DND-41 (cell line): ENCODE data around the gene HHIP.
"Not testable (repeated sequence)": the region's sequence is repeated elsewhere in the genome, so short reads cannot be mapped to it uniquely, and the experiment has no call there.

Experiments used
- ATAC-seq: fragments of 200-7000 bp; cut with Tn5 transposase; 3 replicates; pipeline ENCODE4 v1.9.1; 2021; ENCODE audit warnings: low read depth; ENCODE audit not compliant: insufficient read depth
- DNase-seq: peaks from one replicate; pipeline ENCODE4 v3.0.0-alpha.2; 2020
- H2AFZ ChIP-seq: 2 replicates; pipeline ENCODE4 v1.6.0; 2012; ENCODE audit warnings: low read depth, low read length
- H3K27ac ChIP-seq: 2 replicates; pipeline ENCODE4 v1.5.1; 2012; ENCODE audit warnings: low read length, inconsistent platforms
- H3K27me3 ChIP-seq: fragments of 200-600 bp; sonication (generic); 2 replicates; pipeline ENCODE4 v1.6.0; 2012; ENCODE audit warnings: low read length, mild to moderate bottlenecking, inconsistent platforms; ENCODE audit not compliant: insufficient read depth, poor library complexity
- H3K36me3 ChIP-seq: 2 replicates; pipeline ENCODE4 v1.5.1; 2012; ENCODE audit warnings: low read length, inconsistent platforms; ENCODE audit not compliant: insufficient read depth
- H3K4me1 ChIP-seq: 2 replicates; pipeline ENCODE4 v1.5.1; 2012; ENCODE audit warnings: mild to moderate bottlenecking, low read length; ENCODE audit not compliant: insufficient read depth
- H3K4me2 ChIP-seq: 2 replicates; pipeline ENCODE4 v1.6.0; 2012; ENCODE audit warnings: mild to moderate bottlenecking, moderate library complexity, low read length, inconsistent platforms; ENCODE audit not compliant: insufficient read depth
- H3K4me3 ChIP-seq, 2 experiments: fragments of 200-600 bp in 1 of 2; shearing (Covaris generic) in 1 of 2; 2 replicates each; pipeline ENCODE4 v1.5.1; 2012 to 2016; ENCODE audit warnings: inconsistent platforms in 2 of 2, low read length in 2 of 2, mild to moderate bottlenecking in 2 of 2, low read depth in 1 of 2, moderate library complexity in 1 of 2
- H3K79me2 ChIP-seq: 2 replicates; pipeline ENCODE4 v1.6.0; 2012; ENCODE audit warnings: low read length, inconsistent platforms; ENCODE audit not compliant: insufficient read depth
- H3K9ac ChIP-seq: 2 replicates; pipeline ENCODE4 v1.6.0; 2012; ENCODE audit warnings: low read depth, mild to moderate bottlenecking, inconsistent platforms, low read length, moderate library complexity
- H3K9me3 ChIP-seq: 2 replicates; pipeline ENCODE4 v1.5.1; 2012; ENCODE audit warnings: low read length, moderate library complexity, mild to moderate bottlenecking, inconsistent platforms; ENCODE audit not compliant: insufficient read depth, severe bottlenecking
- H4K20me1 ChIP-seq: 2 replicates; pipeline ENCODE4 v1.6.0; 2012; ENCODE audit warnings: low read length; ENCODE audit not compliant: insufficient read depth
- EZH2 ChIP-seq: IDR thresholded peaks from 3 replicates; pipeline ENCODE4 v1.6.1; 2012; ENCODE audit warnings: borderline replicate concordance, low read depth, mild to moderate bottlenecking, moderate library complexity, low read length, inconsistent platforms; ENCODE audit not compliant: severe bottlenecking
- TF ChIP-seq, protein P1 (sequence below): IDR thresholded peaks from 2 replicates; pipeline ENCODE4 v1.5.1; 2012; ENCODE audit warnings: borderline replicate concordance, low read length, moderate library complexity, mild to moderate bottlenecking; ENCODE audit not compliant: poor library complexity, severe bottlenecking; ENCODE audit errors: extremely low read depth

The HHIP gene

DNA sequence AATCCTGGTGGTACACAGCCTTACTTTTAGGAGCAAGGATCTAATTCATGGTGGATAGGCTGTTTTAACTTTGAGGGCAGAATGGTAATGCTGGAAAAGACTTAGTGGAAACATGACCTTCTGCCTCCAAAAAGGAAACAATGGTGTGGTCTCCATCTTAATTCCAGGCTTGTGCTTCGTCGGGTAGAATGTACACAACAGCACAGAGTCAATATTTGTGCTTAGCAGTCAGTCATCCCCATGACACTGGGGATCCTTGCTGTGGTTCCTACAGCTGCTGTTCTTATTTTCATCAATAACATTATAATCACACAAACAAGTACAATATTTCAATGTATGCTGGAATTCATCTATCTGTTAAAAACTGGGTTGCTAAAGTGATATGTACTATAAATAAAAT is 104.4 kb downstream of the HHIP start:
- H3K4me1 ChIP-seq: no peaks in the 10 kb centered on the region
- no peak overlapping the region for H3K27ac ChIP-seq
- no peak for DNase-seq
- H2AFZ ChIP-seq: no peak overlapping the region
- H3K36me3 ChIP-seq: peaks cover 7% of the 10 kb centered on the region; the same call in 1 of the 2 replicates
- no peak for ATAC-seq
- no peak overlapping the region for H3K4me3 ChIP-seq
- H3K9me3 ChIP-seq: no peaks in the 10 kb centered on the region
- TF ChIP-seq, protein P1, sequence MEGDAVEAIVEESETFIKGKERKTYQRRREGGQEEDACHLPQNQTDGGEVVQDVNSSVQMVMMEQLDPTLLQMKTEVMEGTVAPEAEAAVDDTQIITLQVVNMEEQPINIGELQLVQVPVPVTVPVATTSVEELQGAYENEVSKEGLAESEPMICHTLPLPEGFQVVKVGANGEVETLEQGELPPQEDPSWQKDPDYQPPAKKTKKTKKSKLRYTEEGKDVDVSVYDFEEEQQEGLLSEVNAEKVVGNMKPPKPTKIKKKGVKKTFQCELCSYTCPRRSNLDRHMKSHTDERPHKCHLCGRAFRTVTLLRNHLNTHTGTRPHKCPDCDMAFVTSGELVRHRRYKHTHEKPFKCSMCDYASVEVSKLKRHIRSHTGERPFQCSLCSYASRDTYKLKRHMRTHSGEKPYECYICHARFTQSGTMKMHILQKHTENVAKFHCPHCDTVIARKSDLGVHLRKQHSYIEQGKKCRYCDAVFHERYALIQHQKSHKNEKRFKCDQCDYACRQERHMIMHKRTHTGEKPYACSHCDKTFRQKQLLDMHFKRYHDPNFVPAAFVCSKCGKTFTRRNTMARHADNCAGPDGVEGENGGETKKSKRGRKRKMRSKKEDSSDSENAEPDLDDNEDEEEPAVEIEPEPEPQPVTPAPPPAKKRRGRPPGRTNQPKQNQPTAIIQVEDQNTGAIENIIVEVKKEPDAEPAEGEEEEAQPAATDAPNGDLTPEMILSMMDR: no peak
- no peak for TF ChIP-seq EZH2
- H3K27me3 ChIP-seq: no peaks in the 10 kb centered on the region
- H3K79me2 ChIP-seq: no peaks in the 10 kb centered on the region
- no peaks in the 10 kb centered on the region for H4K20me1 ChIP-seq
- no peak overlapping the region for H3K9ac ChIP-seq
- no peak overlapping the region for H3K4me2 ChIP-seq

DNA sequence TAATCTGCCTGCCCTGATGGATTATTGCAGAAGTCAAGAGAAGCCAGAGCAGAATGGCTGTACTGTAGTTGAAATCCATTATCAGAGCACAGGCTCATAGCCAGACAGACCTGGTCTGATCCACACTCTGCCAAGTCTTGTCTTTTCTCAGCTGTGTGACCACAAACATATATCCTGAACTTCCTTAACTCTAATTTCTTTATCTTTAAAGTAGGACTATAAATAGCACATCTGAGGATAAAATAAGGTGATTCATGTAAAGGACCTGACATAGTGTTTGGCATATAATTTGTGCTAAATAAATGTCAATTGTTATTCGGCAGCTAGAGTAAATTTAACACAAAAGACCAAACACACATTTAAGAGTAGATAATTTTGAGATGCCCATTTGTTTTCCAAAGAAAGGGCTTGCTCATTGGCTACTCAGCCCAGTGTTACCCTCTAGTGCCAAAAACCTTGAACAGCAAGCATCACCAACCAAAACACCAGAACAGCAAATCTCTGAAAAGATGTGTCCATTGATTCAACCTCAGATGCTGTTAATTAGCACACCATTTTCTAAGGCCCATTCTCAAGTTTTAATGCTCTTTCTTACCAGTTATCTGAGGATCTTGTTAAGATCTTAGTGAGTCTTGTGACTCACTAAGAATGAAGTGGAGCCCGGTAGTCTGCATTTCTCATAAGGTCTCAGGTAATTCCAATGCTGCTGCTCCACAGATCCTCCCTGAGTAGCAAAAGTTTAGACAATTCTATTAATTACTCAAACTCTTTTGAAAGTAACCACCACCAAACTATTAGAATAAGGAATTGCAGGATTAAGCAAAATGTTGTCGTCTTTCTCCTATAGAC is 108.8 kb downstream of the HHIP start:
- H3K27ac ChIP-seq: no peak overlapping the region
- no peaks in the 10 kb centered on the region for H3K4me1 ChIP-seq
- no peak overlapping the region for H2AFZ ChIP-seq
- TF ChIP-seq, protein P1: peak; percentile 53
- no peak for TF ChIP-seq EZH2
- no peak overlapping the region for H3K9ac ChIP-seq
- H3K9me3 ChIP-seq: no peaks in the 10 kb centered on the region
- H3K27me3 ChIP-seq: no peaks in the 10 kb centered on the region
- H4K20me1 ChIP-seq: no peaks in the 10 kb centered on the region
- H3K79me2 ChIP-seq: no peaks in the 10 kb centered on the region
- no peak overlapping the region for H3K4me2 ChIP-seq
- H3K4me3 ChIP-seq: no peak overlapping the region
- DNase-seq (no peak), ATAC-seq (peak; percentile 58; the same call in 2 of the 3 replicates)
- H3K36me3 ChIP-seq: no peaks in the 10 kb centered on the region

DNA sequence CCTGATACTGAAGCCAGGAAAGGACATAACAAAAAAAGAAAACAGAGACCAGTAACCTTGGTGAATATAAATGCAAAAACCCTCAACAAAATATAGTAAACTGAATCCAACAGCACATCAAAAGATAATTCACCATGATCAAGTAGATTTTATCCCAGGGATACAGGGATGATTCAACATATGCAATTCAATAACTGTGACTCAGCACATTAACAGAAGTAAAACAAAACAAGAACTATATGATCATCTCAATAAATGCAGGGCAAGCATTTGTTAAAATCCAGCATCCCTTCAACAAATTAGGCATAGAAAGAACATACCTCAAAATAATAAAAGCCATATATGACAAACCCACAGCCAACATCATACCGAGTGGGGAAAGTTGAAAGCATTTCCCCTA is 112.0 kb downstream of the HHIP start:
- no peaks in the 10 kb centered on the region for H4K20me1 ChIP-seq
- no peak overlapping the region for H2AFZ ChIP-seq
- H3K9ac ChIP-seq: no peak overlapping the region
- H3K4me2 ChIP-seq: no peak overlapping the region
- no peak overlapping the region for H3K27ac ChIP-seq
- ATAC-seq: no peak
- H3K9me3 ChIP-seq: no peaks in the 10 kb centered on the region
- H3K27me3 ChIP-seq: no peaks in the 10 kb centered on the region
- H3K4me3 ChIP-seq: no peak overlapping the region
- H3K79me2 ChIP-seq: no peaks in the 10 kb centered on the region
- no peak for DNase-seq
- H3K36me3 ChIP-seq: no peaks in the 10 kb centered on the region
- H3K4me1 ChIP-seq: no peaks in the 10 kb centered on the region
- no peak for TF ChIP-seq EZH2
- TF ChIP-seq, protein P1: no peak

DNA sequence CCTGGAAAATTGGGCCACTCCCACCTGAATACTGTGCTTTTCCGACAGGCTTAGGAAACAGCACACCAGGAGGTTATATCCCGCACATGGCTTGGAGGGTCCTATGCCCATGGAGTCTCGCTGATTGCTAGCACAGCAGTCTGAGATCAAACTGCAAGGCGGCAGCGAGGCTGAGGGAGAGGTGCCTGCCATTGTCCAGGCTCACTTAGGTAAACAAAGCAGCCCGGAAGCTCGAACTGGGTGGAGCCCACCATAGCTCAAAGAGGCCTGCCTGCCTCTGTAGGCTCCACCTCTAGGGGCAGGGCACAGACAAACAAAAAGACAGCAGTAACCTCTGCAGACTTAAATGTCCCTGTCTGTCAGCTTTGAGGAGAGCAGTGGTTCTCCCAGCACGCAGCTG is 122.9 kb downstream of the HHIP start:
- H3K9ac ChIP-seq, H3K9me3 ChIP-seq, H3K4me1 ChIP-seq, ATAC-seq, H3K27ac ChIP-seq, H3K79me2 ChIP-seq, H3K4me3 ChIP-seq, H3K27me3 ChIP-seq, H3K36me3 ChIP-seq, H4K20me1 ChIP-seq, H3K4me2 ChIP-seq, DNase-seq, H2AFZ ChIP-seq: not testable (repeated sequence)
